ENCODE data around the gene HSPA1B. TPM values are rescaled to one million over a fixed set of nuclear protein-coding genes. Genes with fewer than 3 reads are reported as not detected.

The HSPA1B gene
- total RNA-seq, 4 donors from 2014 or later = 71.5 to 178 (median 112) TPM

GRCh38 chr6:31834367-31835250 lies 7.1 kb downstream of the HSPA1B start:
- Histone ChIP-seq H3K4me1 (peaks cover 40 to 47% of the 10 kb centered on the region in 2 donors), H3K27ac (peak overlapping the region; percentile 87 to 97 (median 92)), H3K27me3 (no peaks in the 10 kb centered on the region), H3K9me3 (no peaks in the 10 kb centered on the region), H3K4me3 (peak overlapping the region; percentile 68 to 96 (median 84)), H3K36me3 (peaks cover 0 to 27% of the 10 kb centered on the region in 2 donors)
- DNase-seq = peak; percentile 76 to 87
- TF ChIP-seq POLR2A (IDR thresholded peaks at IDR 0.05) (peak; percentile 73 to 74), CTCF (IDR thresholded peaks at IDR 0.05 in 4 of 5, conservative IDR thresholded peaks at IDR 0.05 in 1 of 5) (peak in 1 of 5 experiments; percentile 9)
- in situ Hi-C loops (cut with MboI; ENCODE audit: low sequenced_read_pairs in 4 of 4) (loop anchor here in 2 of 4 donors (10.0 kb wide), 3 partner anchors 60 to 160 kb away; partner anchors contain the start of genes VWA7 (in 2 of the 2) and LY6G5C (in 1 of the 2)), intact Hi-C loops (cut with DNase I; ENCODE audit: low total_unique reads) (loop anchor here (2.0 to 10.0 kb wide), 5 partner anchors 28 to 290 kb away; partner anchors contain the start of genes ATP6V1G2, CSNK2B, DDX39B and EHMT2)
- ATAC-seq = peak; percentile 86 to 87

GRCh38 chr6:31836047-31836473 lies 8.5 kb downstream of the HSPA1B start:
- H3K4me3 ChIP-seq = peak overlapping the region; percentile 68 to 96 (median 84)
- peaks cover 0 to 41% of the 10 kb centered on the region in 2 donors for H3K36me3 ChIP-seq
- peaks cover 36 to 44% of the 10 kb centered on the region in 2 donors for H3K4me1 ChIP-seq
- intact Hi-C loops (cut with DNase I; ENCODE audit: low total_unique reads) (loop anchor here (10.0 kb wide), 1 partner anchor 291 kb away; the partner anchor contains the start of genes ATP6V1G2, DDX39B and NFKBIL1), in situ Hi-C loops (cut with MboI; ENCODE audit: low sequenced_read_pairs in 4 of 4) (loop anchor here in 2 of 4 donors (10.0 kb wide), 3 partner anchors 61 to 161 kb away; partner anchors contain the start of genes VWA7 (in 2 of the 2) and LY6G5C (in 1 of the 2))
- no peaks in the 10 kb centered on the region for H3K9me3 ChIP-seq
- H3K27me3 ChIP-seq = no peaks in the 10 kb centered on the region
- ATAC-seq (no peak), DNase-seq (no peak)
- peak overlapping the region; percentile 87 to 97 (median 92) for H3K27ac ChIP-seq
- TF ChIP-seq CTCF (IDR thresholded peaks at IDR 0.05 in 4 of 5, conservative IDR thresholded peaks at IDR 0.05 in 1 of 5) (no peak), POLR2A (IDR thresholded peaks at IDR 0.05) (no peak)

- TF ChIP-seq POLR2A (IDR thresholded peaks at IDR 0.05) (no peak), CTCF (IDR thresholded peaks at IDR 0.05 in 4 of 5, conservative IDR thresholded peaks at IDR 0.05 in 1 of 5) (no peak)
- Histone ChIP-seq H3K4me3 (peak overlapping the region; percentile 68 to 96 (median 84)), H3K9me3 (no peaks in the 10 kb centered on the region), H3K27me3 (no peaks in the 10 kb centered on the region), H3K27ac (peak overlapping the region; percentile 87 to 97 (median 92)), H3K4me1 (peaks cover 30 to 38% of the 10 kb centered on the region in 2 donors), H3K36me3 (peaks cover 0 to 42% of the 10 kb centered on the region in 2 donors)
- ATAC-seq (peak in 1 of 2 donors; percentile 40), DNase-seq (no peak)
- intact Hi-C loops (cut with DNase I; ENCODE audit: low total_unique reads) = loop anchor here (10.0 kb wide), 1 partner anchor 292 kb away; the partner anchor contains the start of genes ATP6V1G2, DDX39B and NFKBIL1
- in situ Hi-C loops (cut with MboI; ENCODE audit: low sequenced_read_pairs in 4 of 4) = loop anchor here in 2 of 4 donors (10.0 kb wide), 3 partner anchors 62 to 162 kb away; partner anchors contain the start of genes VWA7 (in 2 of the 2) and LY6G5C (in 1 of the 2)
Observed at GRCh38 chr6:31836474-31837368, 9.2 kb downstream of the HSPA1B start.
